HG03457 (cell line): ENCODE data around the gene LUC7L.

Source experiments
- ATAC-seq: cut with Tn5 transposase; IDR thresholded peaks from one replicate; pipeline ENCODE4 v1.9.1; 2021; ENCODE audit warnings: moderate number of reproducible peaks; ENCODE audit not compliant: unreplicated experiment

Gene LUC7L

DNA sequence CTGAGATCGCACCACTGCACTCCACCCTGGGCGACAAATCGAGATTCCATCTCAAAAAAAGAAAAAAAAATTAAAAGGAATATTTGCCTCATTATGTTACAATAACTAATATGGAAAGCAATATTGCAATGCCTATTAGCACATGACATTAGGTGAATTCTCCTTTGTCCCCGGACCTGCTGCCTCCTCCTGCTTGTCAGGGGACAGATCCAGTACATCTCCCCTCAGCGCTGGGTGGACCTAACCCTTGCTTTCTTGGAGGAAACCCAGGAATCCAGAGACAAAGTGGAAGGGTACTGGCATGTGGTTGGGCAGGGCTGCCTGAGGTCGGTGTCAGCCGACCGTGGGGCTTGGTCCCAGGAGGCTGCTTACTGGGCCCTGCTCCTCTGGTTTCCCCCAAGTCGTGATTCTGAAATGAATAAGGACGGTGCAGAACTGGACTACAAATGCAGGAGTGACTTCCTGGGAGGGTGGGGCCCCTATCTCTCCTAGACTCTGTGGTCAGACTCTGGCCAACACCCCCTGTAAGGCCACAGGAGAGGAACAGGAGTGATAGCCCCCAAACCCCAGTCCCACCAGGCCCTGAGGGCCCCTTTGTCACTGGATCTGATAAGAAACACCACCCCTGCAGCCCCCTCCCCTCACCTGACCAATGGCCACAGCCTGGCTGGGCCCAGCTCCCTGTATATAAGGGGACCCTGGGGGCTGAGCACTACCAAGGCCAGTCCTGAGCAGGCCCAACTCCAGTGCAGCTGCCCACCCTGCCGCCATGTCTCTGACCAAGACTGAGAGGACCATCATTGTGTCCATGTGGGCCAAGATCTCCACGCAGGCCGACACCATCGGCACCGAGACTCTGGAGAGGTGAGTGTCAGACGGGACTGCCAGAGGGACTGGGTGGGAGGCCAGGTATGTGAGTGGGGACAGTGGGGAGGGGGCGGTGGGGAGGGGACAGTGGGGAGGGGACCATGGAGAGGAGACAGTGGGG lies 76.8 kb downstream of the LUC7L start, which contains the start of gene HBZ:
Gene HBZ, plus strand, starts transcription at position 504 of the 988 bp plus-strand sequence. Its CDS starts 266 bp downstream, at position 770.
- ATAC-seq: no peak

- no peak for ATAC-seq
These were observed 80.1 kb downstream of the LUC7L start for GRCh38 chr16:149024-149660.

DNA sequence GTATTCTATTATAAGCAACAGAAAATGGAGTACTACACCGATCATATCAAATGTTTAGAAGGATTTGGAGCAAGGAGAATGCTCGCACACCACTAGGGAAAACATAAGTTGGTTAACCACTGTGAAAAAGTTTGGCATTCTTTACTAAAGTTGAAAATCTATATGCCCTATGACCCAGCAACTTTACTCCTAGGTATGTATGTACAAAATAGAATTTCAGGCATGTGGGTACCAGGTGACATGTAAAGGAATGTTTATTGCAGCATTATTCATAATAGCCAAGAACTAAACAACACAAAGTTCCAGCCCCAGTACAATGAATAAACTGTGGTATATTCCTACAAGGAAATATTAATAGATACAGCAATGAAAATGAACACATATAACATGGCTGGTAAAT lies 82.6 kb downstream of the LUC7L start:
- ATAC-seq: no peak

DNA sequence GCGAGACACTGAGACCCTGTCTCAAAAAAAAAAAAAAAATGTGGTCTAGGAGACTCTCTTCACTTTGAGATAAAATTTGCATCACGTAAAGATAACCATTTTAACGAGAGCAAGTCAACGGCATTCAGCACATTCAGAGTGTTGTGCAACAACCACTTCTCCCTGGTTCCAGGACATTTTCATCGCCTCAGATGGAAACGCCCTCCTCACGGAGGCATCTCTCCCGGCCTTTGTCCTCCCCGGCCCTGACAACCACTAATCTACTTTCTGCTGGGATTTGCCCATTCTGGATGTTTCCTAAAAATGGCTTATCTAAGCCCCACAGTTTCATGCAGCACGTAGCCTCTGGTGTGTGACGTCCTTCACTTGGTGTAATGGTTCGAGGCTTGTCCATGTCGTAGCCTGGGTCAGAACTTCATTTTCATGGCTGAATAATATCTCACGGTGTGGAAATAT lies 84.4 kb downstream of the LUC7L start:
- no peak for ATAC-seq

DNA sequence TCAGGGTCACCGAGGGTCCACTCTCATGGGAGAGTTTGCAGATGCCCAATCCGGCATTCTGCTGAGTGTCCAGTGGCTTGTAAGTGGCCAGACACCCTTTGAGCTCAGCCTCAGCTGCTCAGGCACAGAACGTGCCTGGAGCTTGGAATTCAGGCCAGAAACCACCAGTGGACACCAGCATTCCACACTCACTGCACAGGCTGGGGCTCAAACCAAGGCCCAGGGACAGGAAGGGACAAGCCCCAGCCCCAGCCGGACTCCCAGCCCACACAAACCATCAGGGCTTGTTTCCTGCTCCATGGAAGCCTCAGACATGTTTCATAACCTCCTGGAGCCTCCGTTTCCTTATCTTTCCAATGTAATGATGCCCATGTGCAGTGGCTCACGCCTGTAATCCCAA lies 85.8 kb downstream of the LUC7L start:
- ATAC-seq: no peak

GRCh38 chr16:143047-143446 lies 86.2 kb downstream of the LUC7L start:
- no peak for ATAC-seq

- ATAC-seq: no peak
These were observed 86.8 kb downstream of the LUC7L start for GRCh38 chr16:142405-142967.

DNA sequence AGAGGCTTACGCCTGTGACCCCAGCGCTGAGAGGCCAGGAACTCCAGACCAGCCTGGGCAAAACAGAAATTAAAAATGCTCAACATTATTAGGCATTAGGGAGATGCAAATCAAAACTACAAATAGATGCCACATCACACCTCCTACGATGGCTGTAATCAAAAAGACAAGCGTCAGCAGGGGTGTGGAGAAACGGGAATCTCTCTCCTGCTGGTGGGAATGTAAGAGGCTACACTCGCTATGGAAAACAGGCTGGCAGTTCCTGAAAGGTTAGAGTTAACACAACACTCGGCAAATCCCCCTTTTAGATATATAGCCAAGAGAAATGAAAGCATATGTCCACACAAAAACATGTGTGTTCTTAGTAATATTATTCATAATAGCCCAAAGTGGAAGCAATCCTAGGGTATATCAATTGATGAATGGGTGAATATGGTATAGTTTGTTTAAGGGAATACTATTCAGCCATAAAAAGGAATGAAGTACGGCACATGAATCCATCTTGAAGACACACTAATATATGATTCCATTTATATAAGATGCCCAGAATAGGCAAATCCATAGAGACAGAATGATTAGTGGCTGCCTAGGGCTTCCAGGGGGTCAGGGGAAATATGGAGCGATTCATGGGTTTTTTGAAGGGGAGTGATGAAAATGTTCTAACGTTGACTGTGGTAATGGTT lies 88.9 kb downstream of the LUC7L start:
- ATAC-seq: no peak
